HG02938 (cell line): ENCODE measurements around the gene KLRC3.
"Not testable (repeated sequence)": the region's sequence is repeated elsewhere in the genome, so short reads cannot be mapped to it uniquely, and the experiment has no call there.

Experiments used
- ATAC-seq: cut with Tn5 transposase; IDR thresholded peaks from one replicate; pipeline ENCODE4 v1.9.1; 2021; ENCODE audit warnings: mild to moderate bottlenecking, moderate library complexity; ENCODE audit not compliant: unreplicated experiment

KLRC3 gene

GRCh38 chr12:10420334-10420733 lies at the start of gene KLRC3:
TSS of gene KLRC3 (minus strand) at chr12:10420595. CDS start at chr12:10420550, 45 bp downstream.
- not testable (repeated sequence) for ATAC-seq

DNA sequence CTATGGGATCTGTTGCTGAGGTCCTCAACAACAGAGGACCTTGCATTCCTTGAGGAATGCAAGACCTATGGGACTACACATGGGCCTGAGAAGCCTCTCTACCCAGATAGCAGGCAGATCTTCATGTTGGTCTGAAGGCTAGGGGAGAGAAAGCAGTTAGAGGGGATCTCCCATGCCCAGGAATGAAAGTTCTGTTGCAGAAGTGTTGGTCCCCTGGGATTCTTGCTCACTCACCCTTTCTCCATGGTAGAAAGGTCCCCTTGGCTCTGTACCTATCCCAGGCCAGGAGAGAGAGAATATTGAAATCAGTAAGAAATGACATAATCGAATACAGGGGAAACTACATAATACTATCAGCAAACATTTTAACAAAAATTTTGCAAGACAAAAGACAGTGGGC lies 49.3 kb upstream of the KLRC3 start:
- ATAC-seq, result no peak

GRCh38 chr12:10466311-10466710 lies 45.9 kb upstream of the KLRC3 start:
- ATAC-seq, result no peak

DNA sequence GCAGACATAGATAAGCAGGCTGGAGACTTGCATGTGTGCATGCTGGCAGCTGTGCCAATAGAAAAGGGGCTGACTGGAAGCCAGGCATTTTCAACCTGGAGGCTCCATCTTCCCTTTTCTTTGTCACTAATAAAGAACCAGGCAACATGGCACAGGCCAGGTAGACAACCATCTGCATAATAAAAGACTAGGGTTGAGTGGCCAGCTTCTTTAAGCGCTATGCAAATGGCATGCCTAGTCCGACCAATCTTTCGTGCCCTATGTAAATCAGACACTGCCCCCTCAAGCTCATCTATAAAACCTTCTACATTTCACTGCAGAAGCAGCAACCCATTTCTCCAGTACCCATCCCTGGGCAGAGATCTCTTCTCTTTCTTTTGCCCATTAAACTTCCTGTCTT lies 37.4 kb upstream of the KLRC3 start:
- ATAC-seq, result no peak

DNA sequence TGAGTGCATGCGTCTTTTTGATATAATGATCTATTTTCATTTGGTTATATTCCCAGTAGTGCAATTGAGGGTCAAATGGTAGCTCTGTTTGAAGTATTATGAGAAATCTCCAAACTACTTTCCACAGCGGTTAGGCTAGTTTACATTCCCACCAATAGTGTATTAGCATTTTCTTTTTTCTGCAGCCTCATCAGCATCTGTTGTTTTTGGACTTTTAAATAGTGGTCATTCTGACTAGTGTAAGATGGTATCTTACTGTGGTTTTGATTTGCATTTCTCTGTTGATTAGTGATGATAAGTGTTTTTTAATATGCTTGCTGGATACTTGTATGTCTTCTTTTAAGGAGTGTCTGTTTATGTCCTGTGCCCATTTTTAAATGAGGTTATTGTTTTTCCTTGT lies 36.5 kb upstream of the KLRC3 start:
- no peak for ATAC-seq

DNA sequence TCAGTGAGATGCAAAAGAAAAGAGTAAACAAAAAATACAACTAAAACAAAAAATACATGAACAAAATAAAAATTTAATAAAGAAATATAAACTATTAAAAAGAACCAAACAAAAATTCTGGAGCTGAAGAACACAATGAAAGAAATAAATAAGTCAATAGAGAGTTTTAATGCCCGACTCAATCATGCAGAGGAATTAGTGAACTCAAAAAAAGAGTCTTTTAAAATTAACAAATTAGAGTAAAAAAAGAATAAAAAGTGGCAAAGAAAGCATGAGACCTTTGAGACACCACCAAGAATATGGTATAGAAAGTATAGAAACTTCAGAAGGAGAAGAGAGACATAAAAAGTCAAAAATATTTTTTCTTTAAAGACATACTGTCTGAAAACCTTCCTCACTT lies 35.4 kb upstream of the KLRC3 start:
- ATAC-seq, result no peak

DNA sequence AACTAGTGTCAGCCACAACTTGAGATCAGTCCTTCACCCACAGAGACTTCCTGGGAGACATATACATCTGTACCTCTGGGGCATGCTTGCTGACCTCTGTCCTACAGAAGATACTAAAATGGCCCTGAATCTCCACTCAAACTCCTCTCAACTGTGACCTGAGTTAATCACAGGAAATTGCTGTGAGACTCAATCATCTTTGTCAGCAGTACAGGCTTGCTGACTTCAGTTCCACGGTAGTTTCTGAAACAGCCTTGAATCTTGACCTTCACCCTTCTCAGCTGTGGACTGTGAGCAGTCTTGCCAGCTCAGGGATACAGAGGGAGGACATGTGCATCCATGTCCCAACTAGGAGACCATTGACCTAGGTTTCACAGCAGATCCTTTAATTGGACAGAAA lies 34.1 kb upstream of the KLRC3 start:
- ATAC-seq, result no peak

DNA sequence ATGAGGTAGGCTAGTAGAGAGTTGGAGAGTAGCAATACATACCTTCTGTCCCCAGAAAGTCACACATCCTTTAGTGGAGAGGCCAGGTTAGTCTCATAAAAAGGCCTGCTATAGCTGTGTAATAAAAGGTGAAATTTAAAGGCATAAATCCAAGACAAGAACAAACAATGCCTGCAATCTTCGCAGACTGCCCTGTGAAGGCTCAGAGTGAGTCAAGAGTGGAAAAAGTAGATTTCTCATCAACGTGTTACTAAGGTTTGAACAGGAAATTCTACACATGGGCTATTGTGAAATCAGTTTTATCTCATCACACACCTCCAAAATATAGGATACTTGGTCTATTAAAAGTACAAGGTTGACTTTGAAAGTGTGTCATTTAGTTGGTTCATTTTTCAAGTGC lies 32.8 kb upstream of the KLRC3 start, which contains the start of gene KLRC1:
TSS of gene KLRC1 (minus strand) at position 222 of the 400 bp plus-strand sequence. CDS start 2,221 bp downstream, outside the sequence.
- ATAC-seq, result no peak

DNA sequence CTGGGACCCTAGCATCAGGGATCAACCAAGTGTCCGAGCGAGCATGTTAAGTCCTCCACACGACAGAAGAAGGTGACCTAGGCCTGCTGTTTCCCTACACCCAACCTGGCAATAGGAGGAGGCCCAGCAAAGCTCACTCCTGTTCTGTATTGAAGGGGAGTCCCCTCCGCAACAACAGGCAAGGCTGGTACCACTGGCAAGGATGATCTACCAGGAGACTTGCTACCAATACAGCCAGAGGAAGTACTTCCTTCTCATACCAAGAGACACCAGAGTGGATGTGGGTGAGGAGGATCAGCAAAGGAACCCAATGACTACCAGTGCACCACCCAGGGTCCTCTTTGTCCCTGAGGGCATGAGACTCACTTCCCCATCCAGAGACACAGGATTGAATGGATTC lies 27.8 kb upstream of the KLRC3 start:
- no peak for ATAC-seq

GRCh38 chr12:10446052-10446451 lies 25.7 kb upstream of the KLRC3 start:
- not testable (repeated sequence) for ATAC-seq

DNA sequence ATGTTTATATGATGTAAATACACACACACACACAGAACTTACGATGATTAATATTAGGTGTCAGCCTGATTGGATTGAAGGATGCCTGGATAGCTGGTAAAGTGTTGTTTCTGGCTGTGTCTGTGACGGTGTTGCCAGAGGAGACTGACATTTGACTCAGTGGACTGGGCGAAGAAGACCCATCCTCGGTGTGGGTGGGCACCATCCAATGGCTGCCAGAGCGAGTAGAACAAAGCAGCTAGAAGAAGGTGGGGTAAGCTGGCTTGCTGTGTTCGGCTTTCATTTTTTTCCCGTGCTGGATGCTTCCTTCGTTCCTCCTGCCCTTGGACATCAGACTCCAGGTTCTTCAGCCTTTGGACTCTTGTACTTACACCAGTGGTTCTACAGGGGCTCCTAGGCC lies 20.7 kb upstream of the KLRC3 start:
- ATAC-seq, result not testable (repeated sequence)

DNA sequence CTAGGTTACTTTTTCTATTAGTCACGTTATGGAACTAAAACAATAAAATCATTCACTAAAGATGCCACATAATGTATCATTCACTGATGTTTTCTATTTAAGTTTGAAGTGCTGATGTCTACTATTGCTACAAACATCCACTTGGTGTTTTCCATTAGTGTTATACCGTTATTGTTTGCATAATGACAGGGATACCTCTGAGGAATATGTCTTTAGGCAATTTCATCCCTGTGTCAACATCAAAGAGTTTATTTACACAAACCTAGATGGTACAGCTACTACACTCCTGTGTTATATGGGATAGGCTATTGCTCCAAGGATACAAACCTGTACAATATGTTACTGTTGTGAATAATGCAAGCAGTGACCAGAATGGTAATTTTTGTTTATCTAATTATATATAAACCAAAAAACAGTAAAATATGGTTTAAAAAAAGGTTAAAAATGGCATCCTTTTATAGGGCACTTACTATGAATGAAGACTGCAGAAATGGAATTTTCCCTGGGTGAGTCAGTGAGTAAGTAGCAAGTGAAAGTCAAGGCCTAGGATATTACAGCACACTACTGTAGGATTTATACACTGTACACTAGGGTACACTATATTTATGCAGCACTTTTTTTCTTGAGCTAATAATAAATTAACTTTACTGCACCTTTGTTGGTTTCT lies 19.3 kb upstream of the KLRC3 start:
- ATAC-seq, result not testable (repeated sequence)

DNA sequence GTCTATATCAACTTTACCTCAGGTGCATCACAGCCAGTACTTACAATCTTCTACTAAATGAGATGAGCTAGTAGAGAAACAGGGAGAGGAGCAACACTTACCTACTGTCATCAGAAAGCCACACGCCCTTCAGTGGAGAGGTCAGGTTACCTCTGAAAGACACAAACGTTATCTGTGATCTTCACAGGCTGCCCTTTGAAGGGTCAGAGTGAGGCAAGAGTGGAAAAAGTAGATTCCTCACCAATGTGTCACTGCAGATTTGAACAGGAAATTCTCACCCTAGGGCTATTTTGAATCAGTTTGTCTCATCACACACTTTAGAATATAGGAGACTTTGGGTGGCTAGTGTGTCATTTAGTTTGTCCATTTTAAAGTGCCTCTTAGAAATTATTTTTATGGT lies 17.2 kb upstream of the KLRC3 start:
- not testable (repeated sequence) for ATAC-seq

GRCh38 chr12:10435816-10436215 lies 15.4 kb upstream of the KLRC3 start, which contains the start of gene KLRC2:
TSS of gene KLRC2 (minus strand) at chr12:10436010. CDS start at chr12:10435986, 24 bp downstream.
- ATAC-seq, result not testable (repeated sequence)

GRCh38 chr12:10430623-10431022 lies 10.2 kb upstream of the KLRC3 start:
- not testable (repeated sequence) for ATAC-seq

DNA sequence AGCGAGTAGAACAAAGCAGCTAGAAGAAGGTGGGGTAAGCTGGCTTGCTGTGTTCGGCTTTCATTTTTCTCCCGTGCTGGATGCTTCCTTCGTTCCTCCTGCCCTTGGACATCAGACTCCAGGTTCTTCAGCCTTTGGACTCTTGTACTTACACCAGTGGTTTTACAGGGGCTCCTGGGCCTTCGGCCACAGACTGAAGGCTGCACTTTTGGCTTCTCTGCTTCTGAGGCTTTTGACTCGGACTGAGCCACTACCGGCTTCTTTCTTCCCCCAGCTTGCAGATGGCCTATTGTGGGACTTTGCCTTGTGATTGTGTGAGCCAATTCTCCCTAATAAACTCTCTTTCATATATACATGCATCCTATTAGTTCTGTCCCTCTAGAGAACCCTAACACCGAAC lies 5.5 kb upstream of the KLRC3 start:
- ATAC-seq, result not testable (repeated sequence)

DNA sequence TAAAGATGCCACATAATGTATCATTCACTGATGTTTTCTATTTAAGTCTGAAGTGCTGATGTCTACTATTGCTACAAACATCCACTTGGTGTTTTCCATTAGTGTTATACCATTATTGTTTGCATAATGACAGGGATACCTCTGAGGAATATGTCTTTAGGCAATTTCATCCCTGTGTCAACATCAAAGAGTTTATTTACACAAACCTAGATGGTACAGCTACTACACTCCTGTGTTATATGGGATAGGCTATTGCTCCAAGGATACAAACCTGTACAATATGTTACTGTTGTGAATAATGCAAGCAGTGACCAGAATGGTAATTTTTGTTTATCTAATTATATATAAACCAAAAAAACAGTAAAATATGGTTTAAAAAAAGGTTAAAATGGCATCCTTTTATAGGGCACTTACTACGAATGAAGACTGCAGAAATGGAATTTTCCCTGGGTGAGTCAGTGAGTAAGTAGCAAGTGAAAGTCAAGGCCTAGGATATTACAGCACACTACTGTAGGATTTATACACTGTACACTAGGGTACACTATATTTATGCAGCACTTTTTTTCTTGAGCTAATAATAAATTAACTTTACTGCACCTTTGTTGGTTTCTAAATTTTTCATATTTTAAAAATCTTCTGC lies 4.0 kb upstream of the KLRC3 start:
- not testable (repeated sequence) for ATAC-seq

DNA sequence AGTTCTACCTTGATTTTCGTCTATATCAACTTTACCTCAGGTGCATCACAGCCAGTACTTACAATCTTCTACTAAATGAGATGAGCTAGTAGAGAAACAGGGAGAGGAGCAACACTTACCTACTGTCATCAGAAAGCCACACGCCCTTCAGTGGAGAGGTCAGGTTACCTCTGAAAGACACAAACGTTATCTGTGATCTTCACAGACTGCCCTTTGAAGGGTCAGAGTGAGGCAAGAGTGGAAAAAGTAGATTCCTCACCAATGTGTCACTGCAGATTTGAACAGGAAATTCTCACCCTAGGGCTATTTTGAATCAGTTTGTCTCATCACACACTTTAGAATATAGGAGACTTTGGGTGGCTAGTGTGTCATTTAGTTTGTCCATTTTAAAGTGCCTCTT lies 1.8 kb upstream of the KLRC3 start:
- not testable (repeated sequence) for ATAC-seq

- no peak for ATAC-seq
Measured at GRCh38 chr12:10409392-10409791, 11.0 kb downstream of the KLRC3 start, which contains the start of gene KLRC4. TSS of gene KLRC4 (minus strand) at chr12:10409757. CDS start at chr12:10409575, 182 bp downstream.

DNA sequence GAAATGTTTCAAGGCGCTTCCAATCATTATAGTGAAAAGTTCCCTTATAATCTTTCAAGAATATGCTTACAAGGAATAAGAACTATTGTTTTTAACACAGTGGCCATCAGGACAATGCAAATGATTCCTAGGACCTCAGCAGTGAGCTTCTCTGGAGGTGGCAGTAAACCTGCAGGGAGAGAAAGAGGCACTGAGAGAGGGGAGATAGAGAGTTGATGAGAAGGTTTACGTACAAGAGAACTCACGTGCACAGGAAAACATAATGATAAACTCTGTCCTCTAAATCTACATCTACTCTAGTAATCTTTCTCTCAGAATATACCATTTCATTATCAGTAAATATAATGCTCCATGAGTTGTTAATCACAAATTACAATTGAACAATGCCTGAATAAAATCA lies 11.6 kb downstream of the KLRC3 start:
- no peak for ATAC-seq

DNA sequence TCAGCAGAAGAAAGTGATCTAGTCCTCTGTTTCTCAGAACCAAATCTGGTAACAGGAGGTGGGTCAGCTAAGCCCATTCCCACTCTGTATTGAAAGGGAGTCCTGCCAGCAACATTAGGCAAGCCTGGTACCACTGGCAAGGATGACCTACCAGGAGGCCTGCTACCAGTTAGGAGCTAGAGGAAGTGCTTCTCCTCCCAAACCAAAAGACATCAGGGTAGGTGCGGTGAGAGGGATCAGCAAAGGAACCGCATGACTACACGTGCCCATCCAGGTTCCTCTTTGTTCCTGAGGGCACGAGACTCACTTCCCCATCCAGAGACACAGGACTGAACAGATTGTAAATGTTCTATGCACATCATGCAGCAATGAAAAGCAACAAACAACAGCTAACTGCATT lies 13.7 kb downstream of the KLRC3 start:
- ATAC-seq, result no peak

GRCh38 chr12:10405294-10405693 lies 15.1 kb downstream of the KLRC3 start:
- no peak for ATAC-seq
